GM12878 (cell line): ENCODE measurements around the gene GMDS.

Experiments used
- CEBPB ChIP-seq, 2 experiments: fragments of 150-350 bp in 1 of 2; IDR thresholded peaks; 2 replicates each; pipeline ENCODE4 v1.6.1; 2012 to 2014; ENCODE audit warnings: low read depth in 2 of 2, low read length in 2 of 2, borderline replicate concordance in 1 of 2, inconsistent platforms in 1 of 2
- POLR2A ChIP-seq: IDR thresholded peaks from 2 replicates; pipeline ENCODE4 v1.6.1; 2011; ENCODE audit warnings: low read depth, mild to moderate bottlenecking, low read length
- TF ChIP-seq, protein P1 (sequence below), 3 experiments: IDR thresholded peaks in 2 of 3; conservative IDR thresholded peaks in 1 of 3; 2 replicates each; pipeline ENCODE4 v1.5.1; 2011; ENCODE audit warnings: low read depth in 3 of 3, low read length in 3 of 3, mild to moderate bottlenecking in 3 of 3, control low read depth in 2 of 3, moderate library complexity in 2 of 3, inconsistent platforms in 1 of 3, mixed read lengths in 1 of 3; ENCODE audit not compliant: control insufficient read depth in 2 of 3, insufficient read depth in 1 of 3; ENCODE audit errors: extremely low read depth in 1 of 3

DNA sequence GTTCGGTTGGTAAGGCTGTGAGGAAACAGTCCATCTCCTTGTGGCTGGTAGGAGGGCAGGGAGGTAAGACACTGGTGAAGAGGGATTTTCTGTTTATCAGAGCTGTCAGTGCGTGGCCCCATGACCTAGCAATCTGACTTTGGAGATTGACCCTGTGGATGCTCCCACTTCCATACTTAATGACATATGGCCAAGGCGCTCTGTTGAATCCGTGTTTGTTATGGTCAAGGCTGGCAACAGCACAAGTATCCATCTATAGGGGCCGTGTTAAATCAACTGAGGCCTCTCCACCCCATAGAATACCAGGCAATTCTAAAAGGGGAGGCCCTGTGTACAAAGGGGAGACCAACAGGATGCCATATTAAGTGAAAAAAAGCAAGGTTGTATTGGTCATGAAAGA, 661.3 kb downstream of the GMDS start:
- TF ChIP-seq, protein P1, sequence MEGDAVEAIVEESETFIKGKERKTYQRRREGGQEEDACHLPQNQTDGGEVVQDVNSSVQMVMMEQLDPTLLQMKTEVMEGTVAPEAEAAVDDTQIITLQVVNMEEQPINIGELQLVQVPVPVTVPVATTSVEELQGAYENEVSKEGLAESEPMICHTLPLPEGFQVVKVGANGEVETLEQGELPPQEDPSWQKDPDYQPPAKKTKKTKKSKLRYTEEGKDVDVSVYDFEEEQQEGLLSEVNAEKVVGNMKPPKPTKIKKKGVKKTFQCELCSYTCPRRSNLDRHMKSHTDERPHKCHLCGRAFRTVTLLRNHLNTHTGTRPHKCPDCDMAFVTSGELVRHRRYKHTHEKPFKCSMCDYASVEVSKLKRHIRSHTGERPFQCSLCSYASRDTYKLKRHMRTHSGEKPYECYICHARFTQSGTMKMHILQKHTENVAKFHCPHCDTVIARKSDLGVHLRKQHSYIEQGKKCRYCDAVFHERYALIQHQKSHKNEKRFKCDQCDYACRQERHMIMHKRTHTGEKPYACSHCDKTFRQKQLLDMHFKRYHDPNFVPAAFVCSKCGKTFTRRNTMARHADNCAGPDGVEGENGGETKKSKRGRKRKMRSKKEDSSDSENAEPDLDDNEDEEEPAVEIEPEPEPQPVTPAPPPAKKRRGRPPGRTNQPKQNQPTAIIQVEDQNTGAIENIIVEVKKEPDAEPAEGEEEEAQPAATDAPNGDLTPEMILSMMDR (IDR thresholded peaks at IDR 0.05 in 2 of 3, conservative IDR thresholded peaks at IDR 0.05 in 1 of 3; ENCODE audit: control insufficient read depth in 2 of 3, extremely low read depth in 1 of 3, insufficient read depth in 1 of 3, low read depth in 3 of 3, low read length in 3 of 3), result no peak
- TF ChIP-seq POLR2A, result no peak
- TF ChIP-seq CEBPB (IDR thresholded peaks at IDR 0.05; ENCODE audit: borderline replicate concordance in 1 of 2, low read depth in 2 of 2, low read length in 2 of 2), result no peak
